ENCODE results near the gene INF2. TPM values are rescaled to one million over a fixed set of nuclear protein-coding genes. Genes with fewer than 3 reads are reported as not detected.

INF2 gene
- total RNA-seq, 6 donors from 2014 or later = 65.2 to 259 (median 131) TPM

- Histone ChIP-seq H3K4me1 (peaks cover 24 to 39% (median 34%) of the 10 kb centered on the region in 4 donors), H3K27ac (peak overlapping the region; percentile 59 to 86 (median 80))
- ATAC-seq (ENCODE audit: low FRiP score in 2 of 2) = peak; percentile 69 to 74
Measured at GRCh38 chr14:104735830-104736642, 46.6 kb downstream of the INF2 start.

GRCh38 chr14:104738375-104739019 lies 49.1 kb downstream of the INF2 start:
- 91 to 93% methylated on average over 18 of the region's 18 CpGs for WGBS, 2 donors

More at GRCh38 chr14:104735830-104736642, 46.6 kb downstream of the INF2 start:
- peak; percentile 87 to 89 for DNase-seq
- Histone ChIP-seq H3K36me3 (peaks cover 0 to 6% (median 0%) of the 10 kb centered on the region in 4 donors), H3K4me3 (no peak overlapping the region), H3K27me3 (no peaks in the 10 kb centered on the region), H3K9me3 (no peaks in the 10 kb centered on the region)
- 34 to 38% methylated on average over 8 to 17 of the region's 26 CpGs for WGBS, 2 donors
- peak in 2 of 6 experiments; percentile 9 to 14 for TF ChIP-seq CTCF (IDR thresholded peaks at IDR 0.05)
- TF ChIP-seq POLR2A (IDR thresholded peaks at IDR 0.05) = peak in 1 of 4 donors; percentile 48
- TF ChIP-seq POLR2AphosphoS5 (IDR thresholded peaks at IDR 0.05) = peak; percentile 91 to 92
- peak in 3 of 4 donors; percentile 44 to 91 (median 45) for TF ChIP-seq EP300 (IDR thresholded peaks at IDR 0.05)

GRCh38 chr14:104739026-104739425 lies 49.6 kb downstream of the INF2 start:
- WGBS, 2 donors = 92 to 97% methylated on average over 13 to 17 of the region's 17 CpGs
- TF ChIP-seq POLR2A (IDR thresholded peaks at IDR 0.05) (no peak), POLR2AphosphoS5 (IDR thresholded peaks at IDR 0.05) (no peak), EP300 (IDR thresholded peaks at IDR 0.05) (no peak), CTCF (IDR thresholded peaks at IDR 0.05) (no peak)

More at GRCh38 chr14:104738375-104739019, 49.1 kb downstream of the INF2 start:
- H3K4me3 ChIP-seq = no peak overlapping the region
- DNase-seq (peak in 1 of 2 donors; percentile 55), ATAC-seq (ENCODE audit: low FRiP score in 2 of 2) (no peak)
- H3K9me3 ChIP-seq = no peaks in the 10 kb centered on the region
- TF ChIP-seq POLR2A (IDR thresholded peaks at IDR 0.05) (no peak), POLR2AphosphoS5 (IDR thresholded peaks at IDR 0.05) (no peak), CTCF (IDR thresholded peaks at IDR 0.05) (no peak), EP300 (IDR thresholded peaks at IDR 0.05) (no peak)
- no peaks in the 10 kb centered on the region for H3K27me3 ChIP-seq
- peaks cover 0 to 12% (median 0%) of the 10 kb centered on the region in 4 donors for H3K36me3 ChIP-seq
- peaks cover 15 to 27% (median 26%) of the 10 kb centered on the region in 4 donors for H3K4me1 ChIP-seq
- H3K27ac ChIP-seq = no peak overlapping the region

DNA sequence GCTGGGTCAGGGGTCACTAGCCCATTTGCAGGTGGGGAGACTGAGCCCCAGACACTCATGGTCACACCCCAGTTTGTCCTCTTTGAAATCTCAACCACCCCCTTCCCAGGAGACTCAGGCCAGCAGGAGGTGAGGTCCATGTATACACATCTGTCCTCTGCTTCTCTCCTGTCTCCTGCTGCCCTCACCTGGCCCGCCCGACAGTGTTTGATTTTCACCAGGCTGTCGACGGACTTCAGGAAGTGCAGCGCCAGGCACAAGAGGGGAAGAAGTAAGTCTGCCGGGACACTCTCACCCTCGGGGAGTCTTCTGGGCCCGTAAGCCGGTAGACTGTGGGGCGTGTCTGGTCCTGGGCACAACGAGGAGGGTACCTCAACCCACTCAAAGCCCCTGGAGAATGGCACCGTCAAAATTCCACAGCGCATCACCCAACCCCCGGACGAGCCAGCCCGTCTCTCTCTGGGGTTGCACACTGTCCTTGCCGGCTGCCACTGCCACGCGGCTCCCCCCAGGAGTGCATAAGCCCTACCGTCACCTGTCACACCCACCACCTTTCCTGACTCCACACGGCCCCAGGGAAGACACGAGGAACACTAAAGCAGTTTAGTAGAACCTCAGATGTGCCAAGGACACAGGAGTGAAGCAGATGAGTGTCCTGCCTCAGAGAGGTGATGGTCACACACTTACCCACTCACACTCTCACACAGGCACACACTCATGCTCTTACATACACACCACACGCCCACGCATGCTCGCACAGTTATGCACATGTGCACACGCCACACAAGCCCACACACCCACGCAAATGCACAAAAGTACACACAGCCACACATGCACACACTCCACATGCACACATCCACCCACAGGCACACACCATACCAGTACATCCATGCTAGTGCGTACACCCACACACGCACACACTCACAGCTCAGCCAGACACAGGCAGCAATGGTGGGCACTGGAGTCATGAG lies 50.4 kb downstream of the INF2 start:
- TF ChIP-seq POLR2AphosphoS5 (IDR thresholded peaks at IDR 0.05) = no peak
- TF ChIP-seq POLR2A (IDR thresholded peaks at IDR 0.05) = no peak
- no peak for TF ChIP-seq CTCF (IDR thresholded peaks at IDR 0.05)
- TF ChIP-seq EP300 (IDR thresholded peaks at IDR 0.05) = no peak
- ATAC-seq (ENCODE audit: low FRiP score in 2 of 2) (no peak), DNase-seq (peak in 1 of 2 donors; percentile 67)
- Histone ChIP-seq H3K36me3 (peaks cover 0 to 12% (median 0%) of the 10 kb centered on the region in 4 donors), H3K27ac (no peak overlapping the region), H3K4me3 (no peak overlapping the region), H3K27me3 (no peaks in the 10 kb centered on the region), H3K9me3 (no peaks in the 10 kb centered on the region), H3K4me1 (peaks cover 15 to 26% (median 25%) of the 10 kb centered on the region in 4 donors)
- 87 to 90% methylated on average over 26 to 29 of the region's 29 CpGs for WGBS, 2 donors

More at GRCh38 chr14:104739026-104739425, 49.6 kb downstream of the INF2 start:
- Histone ChIP-seq H3K4me3 (no peak overlapping the region), H3K27me3 (no peaks in the 10 kb centered on the region), H3K36me3 (peaks cover 0 to 12% (median 0%) of the 10 kb centered on the region in 4 donors), H3K4me1 (peaks cover 15 to 27% (median 26%) of the 10 kb centered on the region in 4 donors), H3K27ac (no peak overlapping the region), H3K9me3 (no peaks in the 10 kb centered on the region)
- ATAC-seq (ENCODE audit: low FRiP score in 2 of 2) (no peak), DNase-seq (peak in 1 of 2 donors; percentile 75)

Data from upper lobe of left lung (tissue), 6 donors.